Measurements from ENCODE around the gene BCL11B. TPM values are rescaled to one million over a fixed set of nuclear protein-coding genes. Genes with fewer than 3 reads are reported as not detected.

The BCL11B gene
- total RNA-seq, 1 experiment from 2014 or later = 0.05 TPM

- Mint-ChIP-seq H3K27me3 (ENCODE audit: insufficient read depth, unreplicated experiment) (peaks cover 5% of the 10 kb centered on the region), H3K36me3 (ENCODE audit: insufficient read depth, unreplicated experiment) (no peaks in the 10 kb centered on the region), H3K9me3 (ENCODE audit: unreplicated experiment) (no peaks in the 10 kb centered on the region), H3K4me3 (ENCODE audit: unreplicated experiment) (no peak overlapping the region), H3K27ac (ENCODE audit: unreplicated experiment) (no peak overlapping the region), H3K4me1 (ENCODE audit: low read depth, unreplicated experiment) (no peaks in the 10 kb centered on the region)
- no peak for DNase-seq
- no peak for TF ChIP-seq CTCF (IDR thresholded peaks at IDR 0.05; ENCODE audit: insufficient read depth in 1 of 2, low read depth in 1 of 2, low read length in 1 of 2, severe bottlenecking in 1 of 2, unreplicated experiment in 1 of 2)
- H3K9me3 ChIP-seq = no peaks in the 10 kb centered on the region
- ChIA-PET CTCF (interaction anchor here (0.7 kb wide), 1 partner anchor 106 kb away, joined by 3 read pairs; no protein-coding TSS in a partner anchor), POLR2A (no interaction called here)
- no TSS peak for BruUV-seq (replicated peaks)
- intact Hi-C loops (cut with micrococcal nuclease; ENCODE audit: unreplicated experiment) = no loop called here
- no peaks in the 10 kb centered on the region for H3K36me3 ChIP-seq (ENCODE audit: control insufficient read depth, insufficient read depth, low read length)
- no peaks in the 10 kb centered on the region for H3K27me3 ChIP-seq (replicated peaks; ENCODE audit: control insufficient read depth, insufficient read depth, low read length)
- H3K4me1 ChIP-seq = no peaks in the 10 kb centered on the region
- no peak overlapping the region for H3K4me3 ChIP-seq (ENCODE audit: low read depth, low read length)
Observed at GRCh38 chr14:99287269-99287942, 15.4 kb upstream of the BCL11B start.

GRCh38 chr14:99286761-99287160 lies 14.8 kb upstream of the BCL11B start:
- peaks cover 5% of the 10 kb centered on the region for H3K27me3 Mint-ChIP-seq (ENCODE audit: insufficient read depth, unreplicated experiment)
- no peaks in the 10 kb centered on the region for H3K36me3 Mint-ChIP-seq (ENCODE audit: insufficient read depth, unreplicated experiment)
- POLR2A ChIA-PET = no interaction called here
- H3K4me1 Mint-ChIP-seq (ENCODE audit: low read depth, unreplicated experiment) = no peaks in the 10 kb centered on the region
- BruUV-seq (replicated peaks) = no TSS peak
- Histone ChIP-seq H3K4me1 (no peaks in the 10 kb centered on the region), H3K27me3 (replicated peaks; ENCODE audit: control insufficient read depth, insufficient read depth, low read length) (no peaks in the 10 kb centered on the region), H3K36me3 (ENCODE audit: control insufficient read depth, insufficient read depth, low read length) (no peaks in the 10 kb centered on the region), H3K4me3 (ENCODE audit: low read depth, low read length) (no peak overlapping the region), H3K9me3 (no peaks in the 10 kb centered on the region)
- H3K27ac Mint-ChIP-seq (ENCODE audit: unreplicated experiment) = no peak overlapping the region
- no peak overlapping the region for H3K4me3 Mint-ChIP-seq (ENCODE audit: unreplicated experiment)
- no peak for TF ChIP-seq CTCF (IDR thresholded peaks at IDR 0.05; ENCODE audit: insufficient read depth in 1 of 2, low read depth in 1 of 2, low read length in 1 of 2, severe bottlenecking in 1 of 2, unreplicated experiment in 1 of 2)
- H3K9me3 Mint-ChIP-seq (ENCODE audit: unreplicated experiment) = no peaks in the 10 kb centered on the region
- CTCF ChIA-PET = interaction anchor here (0.7 kb wide), 1 partner anchor 107 kb away, joined by 3 read pairs; no protein-coding TSS in a partner anchor
- intact Hi-C loops (cut with micrococcal nuclease; ENCODE audit: unreplicated experiment) = no loop called here
- no peak for DNase-seq

- no peak for TF ChIP-seq CTCF (IDR thresholded peaks at IDR 0.05; ENCODE audit: insufficient read depth in 1 of 2, low read depth in 1 of 2, low read length in 1 of 2, severe bottlenecking in 1 of 2, unreplicated experiment in 1 of 2)
- Mint-ChIP-seq H3K9me3 (ENCODE audit: unreplicated experiment) (no peaks in the 10 kb centered on the region), H3K4me3 (ENCODE audit: unreplicated experiment) (no peak overlapping the region), H3K27ac (ENCODE audit: unreplicated experiment) (no peak overlapping the region), H3K4me1 (ENCODE audit: low read depth, unreplicated experiment) (no peaks in the 10 kb centered on the region), H3K27me3 (ENCODE audit: insufficient read depth, unreplicated experiment) (peaks cover 7% of the 10 kb centered on the region), H3K36me3 (ENCODE audit: insufficient read depth, unreplicated experiment) (no peaks in the 10 kb centered on the region)
- POLR2A ChIA-PET = no interaction called here
- H3K9me3 ChIP-seq = no peaks in the 10 kb centered on the region
- H3K27me3 ChIP-seq (replicated peaks; ENCODE audit: control insufficient read depth, insufficient read depth, low read length) = no peaks in the 10 kb centered on the region
- CTCF ChIA-PET = interaction anchor here (1.0 kb wide), 1 partner anchor 117 kb away, joined by 3 read pairs; no protein-coding TSS in a partner anchor
- H3K4me1 ChIP-seq = no peaks in the 10 kb centered on the region
- intact Hi-C loops (cut with micrococcal nuclease; ENCODE audit: unreplicated experiment) = no loop called here
- DNase-seq = no peak
- no peak overlapping the region for H3K4me3 ChIP-seq (ENCODE audit: low read depth, low read length)
- no TSS peak for BruUV-seq (replicated peaks)
- H3K36me3 ChIP-seq (ENCODE audit: control insufficient read depth, insufficient read depth, low read length) = no peaks in the 10 kb centered on the region
Observed at GRCh38 chr14:99284254-99285004, 12.4 kb upstream of the BCL11B start.
